Right renal cortex interstitium (tissue), 3 donors: ENCODE results near the gene PMS1. TPM values are rescaled to one million over a fixed set of nuclear protein-coding genes. Genes with fewer than 3 reads are reported as not detected.
"Not testable (repeated sequence)": the region's sequence is repeated elsewhere in the genome, so short reads cannot be mapped to it uniquely, and the experiment has no call there.

ENCODE experiments used
- DNase-seq, 3 donors: peaks; one replicate each; pipeline ENCODE4 v3.0.0-alpha.2; 2013; ENCODE audit warnings: low read depth in 3 of 3, low spot score in 2 of 3
- polyA plus RNA-seq, 3 donors: library from polyadenylated mRNA; unstranded; fragments of 120-200 nt; gene quantifications; one replicate each; pipeline ENCODE4 v1.2.1, GENCODE V29; 2013; ENCODE audit not compliant: insufficient read length in 3 of 3

The PMS1 gene
- polyA plus RNA-seq, 3 donors: 30.7 to 40.9 (median 34.8) TPM

DNA sequence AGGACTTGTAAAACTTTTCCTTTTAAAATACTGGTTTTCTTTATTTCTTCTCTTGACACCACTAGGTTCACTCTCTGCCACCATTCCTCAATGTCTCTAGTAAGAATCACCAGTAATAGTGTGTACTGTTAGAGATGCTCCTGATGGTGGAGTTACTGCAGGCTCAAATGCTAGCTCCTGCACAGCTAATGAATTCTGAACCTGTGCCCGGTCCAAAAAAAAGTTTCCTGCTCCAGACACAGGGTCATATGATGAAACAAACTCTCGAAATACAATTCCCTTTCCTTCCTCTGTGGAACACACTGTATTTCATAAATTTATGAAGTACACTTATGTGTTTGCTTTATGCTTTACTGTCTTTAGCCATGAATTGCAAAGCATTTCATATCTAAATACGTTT, 19.2 kb downstream of the PMS1 start:
- DNase-seq: no peak

DNA sequence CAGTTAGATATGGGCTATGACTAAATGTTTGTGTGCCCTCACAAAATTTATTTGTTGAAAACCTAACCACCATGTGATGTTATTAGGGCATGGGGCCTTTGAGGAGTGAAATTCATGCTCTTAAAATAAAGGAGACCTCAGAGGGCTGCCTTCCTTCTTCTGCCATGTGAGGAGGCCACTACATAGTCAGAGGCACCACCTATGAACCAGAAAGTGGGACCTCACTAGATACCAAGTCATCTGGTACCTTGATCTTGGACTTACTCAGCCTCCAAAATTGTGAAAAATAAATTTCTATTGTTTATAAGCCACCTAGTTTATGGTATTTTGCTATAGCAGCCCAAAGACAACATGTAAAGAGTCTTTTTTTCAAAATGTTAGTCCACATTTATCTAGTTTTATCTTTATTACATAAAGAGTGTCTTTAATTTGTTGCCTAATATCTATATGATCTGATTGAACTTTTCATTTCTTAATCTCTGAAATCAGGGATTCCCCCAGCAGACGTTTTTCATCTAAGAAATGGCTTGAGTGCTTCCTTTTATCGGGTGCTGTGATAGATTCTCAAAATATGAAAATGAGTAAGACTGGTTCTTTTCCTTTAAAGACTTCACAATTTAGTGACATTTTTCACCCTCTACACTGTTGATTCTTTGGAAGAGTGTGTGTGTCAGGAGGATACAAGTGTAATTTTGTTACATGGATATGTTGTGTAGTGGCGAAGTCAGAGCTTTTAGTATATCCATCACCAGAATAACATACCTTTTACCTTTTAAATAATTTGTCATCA, 34.2 kb downstream of the PMS1 start:
- DNase-seq: no peak

DNA sequence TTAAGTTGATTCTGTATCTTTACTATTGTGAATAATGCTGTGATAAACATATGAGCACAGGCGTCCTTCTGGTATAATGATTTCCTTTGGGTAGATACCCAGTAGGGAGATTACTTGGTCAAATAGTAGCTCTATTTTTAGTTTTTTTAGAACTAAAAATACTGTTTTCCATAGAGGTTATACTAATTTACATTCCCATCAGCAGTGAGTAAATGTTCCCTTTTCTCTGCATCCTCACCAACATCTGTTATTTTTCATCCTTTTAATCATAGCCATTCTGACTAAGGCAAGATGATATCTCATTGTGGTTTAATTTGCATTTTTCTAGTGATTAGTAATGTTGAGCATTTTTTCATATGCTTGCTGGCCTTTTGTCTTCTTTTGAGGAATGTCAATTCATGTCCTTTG, 35.1 kb downstream of the PMS1 start:
- DNase-seq: no peak

DNA sequence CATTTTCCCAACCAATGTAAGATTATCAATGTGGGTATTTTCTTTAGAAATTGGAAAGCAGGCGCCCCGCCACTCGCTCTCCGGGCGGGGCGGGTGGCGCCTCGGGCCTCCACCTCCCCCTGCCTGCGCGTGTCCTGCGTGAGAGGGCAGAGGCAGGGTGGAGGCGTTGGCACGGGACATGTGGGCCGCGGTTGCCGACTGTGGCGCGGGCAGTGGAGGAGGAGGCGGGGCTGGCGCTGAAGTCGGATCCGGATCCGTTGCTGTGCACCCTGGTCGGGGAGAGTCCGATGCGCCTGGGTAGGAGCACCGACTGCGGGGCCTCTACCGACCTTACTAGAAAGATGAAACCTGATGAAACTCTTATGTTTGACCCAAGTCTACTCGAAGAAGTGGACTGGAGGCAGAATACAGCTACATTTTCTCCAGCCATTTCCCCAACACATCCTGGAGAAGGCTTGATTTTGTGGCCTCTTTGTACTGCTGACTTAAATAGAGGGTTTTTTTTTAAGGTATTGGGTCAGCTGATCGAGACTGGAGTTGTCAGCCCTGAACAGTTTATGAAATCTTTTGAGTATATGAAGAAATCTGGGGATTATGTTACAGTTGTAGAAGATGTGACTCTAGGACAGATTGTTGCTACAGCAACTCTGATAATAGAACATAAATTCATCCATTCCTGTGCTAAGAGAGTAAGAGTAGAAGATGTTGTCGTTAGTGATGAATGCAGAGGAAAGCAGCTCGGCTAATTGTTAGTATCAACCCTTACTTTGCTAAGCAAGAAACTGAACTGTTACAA, 37.9 kb downstream of the PMS1 start:
- no peak for DNase-seq

DNA sequence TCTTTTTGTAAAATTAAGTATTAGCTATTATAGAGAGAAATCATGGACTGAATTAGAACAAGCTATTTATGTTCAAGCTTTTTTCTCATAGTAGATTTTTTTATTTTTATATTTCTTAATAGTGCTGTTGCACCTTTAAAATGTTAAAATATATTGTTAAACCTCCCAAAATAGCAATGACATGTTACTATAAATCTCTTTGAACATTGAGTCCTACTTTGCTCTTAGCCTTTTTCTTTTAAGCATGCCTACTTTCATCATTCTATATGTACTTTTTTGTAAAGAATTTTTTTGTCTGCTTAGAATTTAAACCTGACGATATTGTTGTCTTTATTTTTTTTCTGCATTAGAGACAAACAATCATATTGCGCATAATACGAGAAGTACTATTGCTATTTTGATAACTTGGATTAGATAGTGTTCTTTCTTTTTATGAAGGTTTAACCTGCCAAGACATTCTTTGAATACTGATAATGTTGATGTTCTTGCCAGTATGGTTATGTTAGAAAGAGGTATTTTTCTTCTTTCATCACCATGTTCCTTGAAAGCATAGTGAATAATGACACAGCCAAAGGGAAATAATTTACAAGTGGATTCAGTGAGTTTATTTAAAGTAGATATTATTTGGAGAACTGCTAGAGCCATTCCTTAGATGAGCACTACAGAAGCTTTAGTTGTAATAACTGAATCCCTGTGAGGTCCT, 40.6 kb downstream of the PMS1 start:
- no peak for DNase-seq

DNA sequence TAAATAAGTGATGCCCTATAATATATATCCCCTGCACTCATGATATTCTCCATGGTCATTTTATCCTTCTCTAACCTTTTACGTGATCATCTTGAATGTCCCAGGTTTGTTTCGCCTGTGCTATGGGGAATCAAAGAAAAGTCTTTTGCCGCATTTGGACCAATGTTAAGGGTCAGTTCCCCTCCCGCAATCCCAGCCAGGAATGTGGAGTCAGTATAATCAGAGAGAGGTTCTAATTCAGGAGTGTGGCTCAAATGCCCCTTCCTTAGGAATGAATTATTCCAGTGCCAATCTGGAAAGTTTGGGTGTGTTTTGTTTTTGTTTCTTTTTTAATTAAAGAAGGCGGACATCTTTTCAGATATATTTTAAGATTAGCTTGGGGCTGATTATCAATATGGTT, 41.8 kb downstream of the PMS1 start:
- DNase-seq: no peak

DNA sequence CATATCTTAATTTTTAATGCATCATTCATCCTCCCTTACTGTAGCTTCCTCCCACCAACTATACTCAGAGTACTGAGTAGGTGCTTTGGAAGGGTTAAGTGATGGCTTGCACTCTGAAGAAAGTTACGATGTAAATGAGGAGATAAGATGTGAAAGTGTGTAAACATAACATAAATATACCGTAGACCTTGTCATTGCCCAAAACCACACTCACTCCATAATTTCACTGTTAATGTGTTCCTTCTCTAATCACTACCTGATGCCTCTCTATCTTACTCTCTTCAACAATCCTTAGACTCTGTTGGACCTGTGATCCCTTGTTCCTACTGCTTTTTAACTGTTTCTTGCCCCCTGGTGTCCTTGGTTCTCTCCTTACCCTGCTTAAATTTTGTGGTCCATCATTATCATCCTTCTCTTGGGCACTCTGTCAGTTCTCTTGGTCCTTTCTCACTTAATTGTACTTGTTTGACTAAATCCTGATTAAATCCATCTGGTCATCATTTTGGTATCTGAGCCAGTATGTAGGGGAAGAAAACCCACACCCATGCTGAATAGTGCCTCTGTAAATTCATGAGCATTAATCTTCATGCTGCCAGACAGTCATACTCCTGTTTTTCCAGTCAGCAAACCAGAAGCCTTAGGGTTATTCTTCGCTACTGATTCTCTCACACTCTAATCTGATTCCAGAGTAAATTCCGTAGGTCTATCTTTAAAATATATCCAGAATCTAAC, 45.0 kb downstream of the PMS1 start:
- no peak for DNase-seq

DNA sequence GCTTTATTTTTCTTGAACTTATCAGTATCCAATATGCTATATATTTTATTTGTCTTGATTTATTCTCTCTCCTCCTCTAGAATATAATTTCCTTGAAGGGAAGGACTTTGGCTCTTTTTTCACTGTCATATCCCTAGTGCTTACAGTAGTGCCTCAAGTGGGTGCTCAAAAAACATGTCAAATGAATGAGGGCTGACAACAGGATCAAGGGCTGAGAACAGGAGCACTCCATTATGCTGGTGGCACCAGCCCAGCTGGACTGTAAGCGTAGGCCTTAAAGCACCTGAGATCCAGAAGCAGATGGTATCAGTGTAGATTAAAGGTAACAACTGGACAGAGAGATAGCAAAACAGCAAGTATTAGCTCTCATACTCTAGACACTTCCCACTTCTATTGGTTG, 46.3 kb downstream of the PMS1 start:
- no peak for DNase-seq

DNA sequence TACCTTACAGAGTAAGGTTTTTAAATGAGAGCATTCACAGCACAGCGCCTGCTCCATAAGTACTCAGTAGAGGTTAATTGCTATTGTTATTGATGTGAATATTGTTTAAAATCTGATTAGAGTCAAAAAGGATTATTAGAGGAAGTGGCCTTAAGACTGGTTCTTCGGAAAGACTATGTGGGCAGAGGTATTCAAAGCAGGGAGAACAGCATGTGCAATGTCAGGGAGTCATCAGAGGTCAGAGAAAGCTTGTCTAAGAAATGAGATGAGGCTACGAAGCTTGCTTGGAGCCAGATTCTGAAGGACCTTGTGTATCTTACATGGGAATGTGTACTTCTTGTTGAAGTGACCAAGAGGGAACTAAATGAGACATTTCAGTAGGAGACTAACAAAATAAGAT, 49.8 kb downstream of the PMS1 start:
- DNase-seq: no peak

DNA sequence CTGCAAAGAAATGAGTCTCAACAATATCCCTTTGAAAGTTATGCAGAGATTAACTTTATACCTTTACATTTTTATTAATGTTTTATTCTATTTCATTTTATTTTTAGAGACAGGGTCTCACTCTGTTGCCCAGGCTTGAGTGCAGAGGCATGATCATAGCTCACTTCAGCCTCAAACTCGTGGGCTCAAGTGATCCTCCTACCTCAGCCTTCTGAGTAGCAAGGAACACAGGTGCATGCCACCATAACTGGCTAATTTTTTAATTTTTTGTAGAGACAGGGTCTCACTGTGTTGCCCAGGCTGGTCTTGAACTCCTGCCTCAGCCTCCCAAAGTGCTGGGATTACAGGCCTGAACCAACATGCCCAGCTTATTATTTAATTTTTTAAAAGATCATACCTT, 50.4 kb downstream of the PMS1 start:
- DNase-seq: not testable (repeated sequence)

DNA sequence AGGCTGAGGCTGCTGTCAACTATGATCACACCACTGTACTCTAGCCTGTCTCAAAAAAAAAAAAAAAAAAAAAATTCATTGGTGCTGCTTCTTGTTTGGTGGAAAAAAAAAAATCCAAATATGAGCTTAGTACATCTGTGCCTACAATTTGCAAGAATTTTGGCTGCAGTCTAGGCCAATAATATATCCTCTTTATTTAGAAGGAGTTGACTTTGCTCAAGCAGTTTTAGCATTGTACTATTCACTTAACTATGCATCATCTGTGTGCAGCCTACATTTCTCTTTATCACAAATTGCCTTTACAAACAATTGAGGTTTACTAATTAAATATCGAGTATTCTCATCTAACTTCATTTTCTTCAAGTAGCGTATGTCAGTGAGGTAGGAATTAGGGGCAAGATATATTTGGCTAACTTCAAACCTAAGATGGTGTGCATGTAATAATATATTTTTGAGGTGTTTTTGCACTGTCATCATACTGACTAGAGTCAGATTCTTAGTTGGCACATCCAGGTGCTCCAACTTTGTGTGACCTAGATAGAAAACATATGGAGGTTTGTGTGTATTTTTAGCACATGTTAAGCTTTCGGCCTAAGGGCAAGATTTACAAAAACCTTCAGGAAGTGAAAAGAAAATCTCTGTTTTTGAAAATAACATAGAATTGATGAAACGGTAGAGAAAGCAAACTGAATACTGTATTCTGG, 51.8 kb downstream of the PMS1 start:
- no peak for DNase-seq

DNA sequence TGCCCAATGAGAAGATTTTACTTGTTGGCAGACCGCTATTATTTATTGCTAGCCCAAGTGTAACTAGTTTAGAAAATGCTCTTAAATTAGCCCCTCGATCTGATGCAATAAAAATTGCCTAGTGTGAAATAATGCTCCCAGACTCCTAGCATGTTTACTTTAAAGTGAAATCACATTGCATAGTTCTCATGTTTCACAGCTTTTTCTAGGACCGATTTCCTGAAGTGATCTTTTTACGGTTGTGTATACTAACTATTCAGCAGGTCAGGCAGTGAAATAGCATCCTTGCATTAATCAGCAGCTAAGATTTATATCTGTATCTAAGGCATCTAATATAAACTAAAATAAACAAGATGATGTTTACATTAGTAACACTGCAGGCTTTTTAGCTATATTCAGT, 52.4 kb downstream of the PMS1 start:
- DNase-seq: peak in 2 of 3 donors; percentile 39 to 47

DNA sequence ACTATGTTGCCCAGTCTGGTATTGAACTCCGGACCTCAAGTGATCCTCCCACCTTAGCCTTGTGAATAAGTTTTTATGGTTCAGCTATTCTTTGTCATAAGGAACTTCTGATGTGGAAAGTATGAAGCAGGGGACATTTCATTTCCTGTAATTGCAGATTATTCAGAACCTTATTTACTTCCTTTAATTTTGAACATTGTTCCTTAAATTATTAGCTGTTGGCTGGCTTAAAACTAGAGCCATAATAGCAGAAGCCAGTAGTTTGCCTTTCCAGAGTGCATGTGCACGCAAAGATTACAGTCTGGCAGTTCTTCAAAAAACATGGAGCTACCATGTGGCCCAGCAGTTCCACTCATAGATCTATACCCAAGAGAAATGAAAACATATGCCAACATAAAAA, 53.1 kb downstream of the PMS1 start:
- DNase-seq: no peak

DNA sequence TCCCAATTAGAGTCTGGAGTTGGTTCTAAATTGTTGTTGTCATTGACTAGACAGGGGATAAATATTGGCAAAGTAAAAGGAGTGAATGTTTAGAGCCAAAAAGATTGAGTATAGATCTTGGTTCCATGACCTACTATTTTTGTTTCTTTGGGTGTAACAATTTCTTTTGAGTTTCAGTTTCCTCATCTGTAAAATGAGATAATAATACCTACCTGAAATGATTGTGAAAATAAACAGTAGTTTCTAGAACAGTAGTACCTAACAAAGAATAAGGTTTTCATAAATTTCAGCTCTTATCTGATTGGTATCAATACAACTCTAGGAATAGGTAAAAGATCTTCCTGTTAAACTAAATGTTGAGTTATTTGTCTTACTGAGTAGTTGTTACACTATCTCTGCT, 56.8 kb downstream of the PMS1 start:
- DNase-seq: no peak

DNA sequence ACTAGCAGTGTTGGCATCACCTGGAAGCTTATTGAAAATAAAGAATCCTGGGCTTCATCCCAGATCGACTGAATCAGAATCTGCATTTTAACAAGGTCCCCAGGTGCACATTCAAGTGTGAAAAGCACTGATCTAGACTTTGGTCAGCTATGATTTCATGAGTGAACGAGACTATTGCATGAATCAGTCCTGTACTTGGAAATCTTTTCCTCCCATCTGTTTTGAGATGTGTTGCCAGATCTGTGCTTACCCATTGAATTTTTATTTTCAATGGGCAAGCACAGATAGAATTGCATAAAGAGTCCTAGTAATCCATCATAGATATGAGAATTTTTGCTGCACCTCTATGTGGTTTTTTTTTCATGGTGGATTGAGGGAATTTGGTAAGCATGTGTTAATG, 64.0 kb downstream of the PMS1 start:
- DNase-seq: no peak

DNA sequence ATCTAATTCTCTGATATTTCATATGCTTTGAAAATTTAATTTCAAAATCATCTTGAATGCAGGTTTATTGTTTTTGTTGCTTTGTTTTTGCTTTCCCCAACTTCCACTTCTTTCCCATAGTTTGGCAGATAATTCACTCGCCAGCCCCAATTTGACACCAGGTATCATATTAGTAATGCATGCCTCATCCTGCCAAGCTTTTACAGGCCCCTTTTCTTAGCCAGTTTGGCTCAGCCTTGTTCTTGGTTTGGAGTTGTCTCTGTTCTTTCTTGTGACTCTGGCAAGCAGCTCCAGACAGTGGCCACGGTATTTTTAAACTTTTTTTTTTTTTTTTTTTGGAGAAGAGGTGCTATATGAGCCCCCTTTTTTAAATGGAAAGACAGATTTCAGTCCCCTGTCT, 65.3 kb downstream of the PMS1 start:
- DNase-seq: no peak

DNA sequence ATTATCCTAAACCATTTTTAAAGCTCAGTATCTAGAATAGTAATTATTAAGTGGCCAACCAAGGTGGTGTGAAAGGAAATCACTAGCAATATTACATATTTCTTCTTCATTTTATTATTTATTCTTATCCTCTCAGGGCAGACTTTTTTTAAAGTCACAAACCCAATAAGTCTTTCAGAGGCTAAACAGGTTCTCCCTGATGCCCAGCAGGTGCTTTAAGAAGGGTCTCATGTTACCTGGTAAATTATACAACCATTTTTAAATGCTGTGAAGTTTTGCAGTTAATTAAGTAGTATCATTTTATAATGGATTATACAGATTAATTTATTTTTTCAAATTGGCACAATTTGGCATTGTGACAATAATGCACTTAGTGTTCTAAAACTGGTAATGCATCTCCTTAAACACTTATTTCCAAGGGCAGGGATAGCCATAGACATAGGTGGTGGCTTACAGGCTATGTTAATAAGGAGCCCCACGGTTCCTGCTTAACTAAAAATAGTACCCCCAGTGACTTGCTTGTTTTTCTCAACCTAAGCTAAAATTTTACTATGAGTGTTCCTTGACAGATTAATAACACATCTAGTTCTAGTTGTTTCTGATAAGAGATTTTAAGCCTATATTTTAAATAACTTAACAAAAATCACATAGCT, 67.0 kb downstream of the PMS1 start:
- DNase-seq: no peak

DNA sequence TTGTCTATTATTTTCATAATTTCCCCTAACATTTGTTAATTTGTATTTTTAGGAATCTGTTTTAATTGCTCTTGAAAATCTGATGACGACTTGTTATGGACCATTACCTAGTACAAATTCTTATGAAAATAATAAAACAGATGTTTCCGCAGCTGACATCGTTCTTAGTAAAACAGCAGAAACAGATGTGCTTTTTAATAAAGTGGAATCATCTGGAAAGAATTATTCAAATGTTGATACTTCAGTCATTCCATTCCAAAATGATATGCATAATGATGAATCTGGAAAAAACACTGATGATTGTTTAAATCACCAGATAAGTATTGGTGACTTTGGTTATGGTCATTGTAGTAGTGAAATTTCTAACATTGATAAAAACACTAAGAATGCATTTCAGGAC, 69.9 kb downstream of the PMS1 start:
- DNase-seq: no peak

DNA sequence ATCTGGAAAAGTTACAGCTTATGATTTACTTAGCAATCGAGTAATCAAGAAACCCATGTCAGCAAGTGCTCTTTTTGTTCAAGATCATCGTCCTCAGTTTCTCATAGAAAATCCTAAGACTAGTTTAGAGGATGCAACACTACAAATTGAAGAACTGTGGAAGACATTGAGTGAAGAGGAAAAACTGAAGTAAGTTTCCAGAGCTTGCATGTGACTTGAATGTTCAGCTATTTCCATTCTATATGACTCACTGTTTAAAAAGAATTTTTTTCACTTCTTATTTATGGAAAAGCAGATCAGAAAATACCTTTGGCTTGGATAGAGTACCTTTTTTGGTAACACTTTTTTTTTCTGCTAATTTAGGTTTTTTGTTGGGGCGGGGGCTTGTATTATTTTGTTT, 70.7 kb downstream of the PMS1 start:
- no peak for DNase-seq

DNA sequence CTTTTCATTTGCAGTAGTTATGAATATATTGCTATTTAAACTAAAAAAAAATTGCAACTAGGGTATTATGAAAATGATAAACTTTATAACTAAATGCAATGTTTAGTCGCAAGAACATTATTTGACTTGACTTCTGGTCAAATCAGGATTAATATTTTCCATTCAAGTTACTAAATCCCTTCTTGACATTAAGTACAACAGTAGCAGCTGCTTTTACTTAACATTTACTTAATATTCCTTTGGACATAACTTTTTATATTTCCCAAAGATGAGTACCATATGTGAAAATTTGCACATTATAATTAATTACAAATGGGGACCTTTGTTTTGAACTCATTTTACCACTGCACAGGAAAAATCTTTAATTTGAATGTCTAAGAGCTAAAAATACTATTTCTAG, 74.0 kb downstream of the PMS1 start:
- no peak for DNase-seq
